Measurements from ENCODE around the gene PTPRG.

PTPRG gene

DNA sequence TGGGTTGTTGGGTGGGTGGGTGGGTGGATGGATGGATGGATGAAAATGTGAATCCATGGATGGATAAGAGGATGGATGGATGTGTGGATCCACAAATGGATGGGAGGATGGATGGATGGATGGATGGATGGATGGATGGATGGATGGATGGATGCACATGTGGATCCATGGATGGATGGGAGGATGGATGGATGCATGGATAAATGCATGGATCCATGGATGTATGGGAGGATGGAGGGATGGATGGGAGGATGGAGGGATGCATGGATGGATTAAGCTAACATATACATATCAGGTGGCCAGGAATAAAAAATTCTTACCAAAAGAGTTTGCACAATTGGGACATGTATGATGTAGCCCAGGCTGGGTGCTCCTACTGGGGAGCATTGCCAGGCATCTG, 616.7 kb downstream of the PTPRG start:
- no peak for DNase-seq

GRCh38 chr3:62178739-62179600, 617.6 kb downstream of the PTPRG start:
- no peak for DNase-seq

DNA sequence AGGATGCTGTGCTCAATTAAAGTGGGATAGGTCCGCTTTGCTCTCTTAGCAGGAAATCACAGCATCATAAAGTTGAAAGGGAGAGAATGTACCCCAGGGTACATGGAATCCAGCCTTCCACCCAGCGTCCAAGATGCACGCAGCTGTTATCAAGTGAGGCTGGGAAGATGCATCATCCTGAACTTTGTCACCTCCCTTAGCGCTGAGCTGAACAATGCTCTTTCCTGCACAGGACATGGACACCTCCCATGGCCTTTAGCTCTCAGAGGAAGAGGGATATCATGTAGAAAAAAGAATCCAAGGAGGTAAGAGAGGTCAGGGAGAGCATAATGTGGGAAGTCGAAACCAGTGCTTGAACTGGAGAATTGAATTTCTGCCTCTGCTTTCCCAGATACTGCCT, 619.1 kb downstream of the PTPRG start:
- DNase-seq = no peak

GRCh38 chr3:62183087-62183486, 621.7 kb downstream of the PTPRG start:
- no peak for DNase-seq

- DNase-seq = no peak
Observed at GRCh38 chr3:62183969-62184368, 622.6 kb downstream of the PTPRG start.

GRCh38 chr3:62184559-62184958, 623.2 kb downstream of the PTPRG start:
- no peak for DNase-seq

DNA sequence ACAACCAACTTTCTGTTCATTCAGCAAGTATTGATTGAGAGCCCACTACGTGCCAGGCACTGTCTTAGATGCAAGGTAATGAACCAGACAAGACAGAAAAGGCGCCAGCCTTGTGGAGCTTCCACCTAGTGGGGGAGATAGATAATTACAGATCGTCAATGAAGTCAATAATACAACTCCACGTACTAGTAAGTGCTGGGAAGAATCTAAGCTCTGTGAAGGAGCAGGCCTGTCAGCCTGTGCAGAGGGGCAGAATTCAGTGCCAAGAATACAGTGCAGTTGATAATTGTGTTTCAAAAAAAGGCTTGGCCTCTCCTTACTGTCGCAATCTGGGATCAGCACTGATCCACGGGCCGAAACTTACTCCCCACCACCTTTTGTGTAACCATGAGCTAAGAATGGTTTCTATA, 625.7 kb downstream of the PTPRG start:
- no peak for DNase-seq

DNA sequence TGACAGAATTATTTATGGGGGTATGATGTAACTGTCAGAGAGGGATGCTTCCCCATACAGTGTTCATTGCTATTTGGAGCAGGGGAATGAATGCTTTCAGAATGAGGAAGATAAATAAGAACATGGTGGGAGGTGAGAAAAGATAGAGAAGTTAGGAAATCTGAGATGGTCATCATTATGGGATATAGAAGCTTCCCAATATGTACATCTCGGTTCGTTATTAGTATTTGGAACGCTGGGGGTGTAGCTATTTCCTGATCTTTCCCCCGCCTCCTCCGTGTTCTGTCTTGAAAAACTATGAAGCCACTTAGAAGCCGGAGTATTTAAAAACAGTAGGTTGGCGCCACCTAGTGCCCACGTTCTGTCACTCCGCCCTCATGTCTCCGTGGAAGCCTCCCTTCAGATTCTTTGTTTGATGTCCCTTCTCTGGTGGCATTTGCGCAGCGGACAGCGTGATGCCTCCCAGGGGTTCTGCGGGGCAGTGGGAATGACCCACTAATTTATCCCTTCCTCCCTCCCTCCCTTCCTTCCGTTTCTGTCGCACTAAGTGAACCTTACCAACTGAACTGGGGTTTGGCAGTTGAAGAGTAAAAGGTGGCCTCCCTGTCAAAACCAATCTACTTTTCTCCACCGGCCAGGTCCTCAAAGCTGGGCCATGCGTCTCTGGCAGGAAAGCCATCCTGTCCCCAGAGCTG, 627.5 kb downstream of the PTPRG start:
- peak; percentile 60 for DNase-seq

DNA sequence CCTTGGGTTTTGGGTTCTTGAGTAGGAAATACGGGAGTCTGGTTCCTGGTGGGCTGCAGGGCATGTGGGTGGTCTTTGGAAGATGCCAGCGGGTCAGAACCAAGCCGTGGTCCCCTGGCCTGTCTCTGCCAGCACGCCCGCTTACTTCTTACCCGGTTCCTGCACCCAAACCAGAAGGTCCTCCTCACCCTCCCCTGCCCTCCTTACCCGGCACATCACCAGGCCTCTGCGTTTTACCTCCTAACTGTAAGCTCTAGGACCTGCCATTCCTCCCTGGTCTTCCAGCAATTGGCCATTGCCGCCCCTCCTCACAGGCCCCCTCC, 628.0 kb downstream of the PTPRG start:
- no peak for DNase-seq

- no peak for DNase-seq
Observed at GRCh38 chr3:62192891-62193290, 631.5 kb downstream of the PTPRG start.

- DNase-seq = no peak
Observed at GRCh38 chr3:62193586-62194345, 632.4 kb downstream of the PTPRG start.

DNA sequence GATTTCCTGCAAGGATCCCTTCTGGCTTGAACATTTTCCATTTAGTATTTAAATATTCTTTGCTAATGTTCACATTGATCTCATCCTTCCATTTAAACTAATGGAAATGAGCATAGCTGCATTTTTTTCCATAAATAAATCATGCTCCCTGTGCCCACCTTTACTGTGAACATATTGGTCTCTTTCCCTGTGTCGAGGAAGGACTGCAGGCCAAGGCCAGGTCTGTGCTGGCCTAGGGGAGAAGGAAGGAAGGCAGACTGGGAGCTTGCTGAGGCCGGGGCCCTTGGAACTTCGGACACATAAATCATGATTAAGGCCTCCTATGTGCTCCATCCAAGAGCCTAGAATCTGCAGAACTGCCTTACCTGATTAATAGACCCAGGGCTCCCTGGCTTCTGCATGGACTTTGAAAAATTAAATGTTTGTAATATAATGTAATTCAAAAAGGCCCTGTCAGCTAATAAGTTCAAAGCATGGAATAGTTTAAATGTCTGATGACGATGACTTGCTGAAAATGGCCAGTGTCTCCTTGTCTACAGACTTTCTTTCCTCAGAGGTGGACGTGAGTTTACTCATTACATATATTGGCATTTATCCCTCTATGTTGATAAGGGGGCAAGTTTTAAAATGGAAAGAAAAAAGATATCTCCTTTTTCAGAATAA, 636.1 kb downstream of the PTPRG start:
- no peak for DNase-seq

GRCh38 chr3:62199126-62199525, 637.8 kb downstream of the PTPRG start:
- DNase-seq = no peak

DNA sequence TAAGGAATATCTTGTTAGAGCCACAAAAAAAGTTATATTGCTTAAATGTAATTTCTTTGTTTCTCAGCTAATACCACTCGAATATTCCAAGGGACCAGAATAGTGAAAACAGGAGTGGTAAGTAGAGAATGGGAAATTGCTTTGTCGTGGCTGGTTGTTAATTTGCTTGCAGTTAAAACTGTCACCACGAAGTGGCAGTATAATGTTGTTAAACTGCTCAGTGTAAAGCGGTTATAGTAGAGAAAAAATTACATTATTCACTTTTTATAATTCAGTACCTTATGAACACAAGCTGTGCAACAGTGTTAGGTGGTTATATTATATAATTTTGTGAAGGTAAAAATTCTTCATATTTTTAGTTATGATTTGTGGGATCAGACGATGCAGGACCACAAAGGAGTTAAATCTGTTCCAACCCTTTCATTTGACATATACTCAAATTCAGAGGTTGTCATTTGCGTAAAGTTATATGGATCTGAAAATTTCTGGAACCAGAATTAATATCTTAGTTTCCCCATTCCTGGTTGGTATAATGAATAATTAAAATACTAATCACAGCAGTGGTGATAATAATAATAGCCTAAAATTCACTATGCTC, 640.2 kb downstream of the PTPRG start:
- no peak for DNase-seq

GRCh38 chr3:62203152-62203551, 641.8 kb downstream of the PTPRG start:
- no peak for DNase-seq

DNA sequence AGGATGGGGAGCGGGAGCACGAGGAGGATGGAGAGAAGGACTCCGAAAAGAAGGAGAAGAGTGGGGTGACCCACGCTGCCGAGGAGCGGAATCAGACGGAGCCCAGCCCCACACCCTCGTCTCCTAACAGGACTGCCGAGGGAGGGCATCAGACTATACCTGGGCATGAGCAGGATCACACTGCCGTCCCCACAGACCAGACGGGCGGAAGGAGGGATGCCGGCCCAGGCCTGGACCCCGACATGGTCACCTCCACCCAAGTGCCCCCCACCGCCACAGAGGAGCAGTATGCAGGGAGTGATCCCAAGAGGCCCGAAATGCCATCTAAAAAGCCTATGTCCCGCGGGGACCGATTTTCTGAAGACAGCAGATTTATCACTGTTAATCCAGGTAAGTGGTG, 642.2 kb downstream of the PTPRG start:
- no peak for DNase-seq

DNA sequence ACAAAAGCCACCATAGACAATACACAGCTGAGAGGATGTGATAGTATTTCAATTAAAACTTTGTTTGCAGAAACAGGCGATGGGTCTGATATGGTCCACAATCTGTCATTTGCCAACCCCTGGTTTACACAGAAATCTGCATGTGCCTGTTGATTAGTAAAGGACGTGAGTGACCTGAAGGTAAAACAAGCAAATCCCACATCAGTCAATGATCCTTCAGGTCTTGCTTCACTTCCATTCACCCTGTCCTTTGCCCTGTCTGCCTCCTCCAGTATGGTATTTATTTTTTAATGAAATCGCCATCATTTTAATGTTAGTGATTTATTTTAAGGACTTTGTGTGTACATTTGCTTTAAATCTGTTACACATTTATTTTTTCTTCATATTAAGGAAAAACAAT, 645.8 kb downstream of the PTPRG start:
- DNase-seq = no peak

DNA sequence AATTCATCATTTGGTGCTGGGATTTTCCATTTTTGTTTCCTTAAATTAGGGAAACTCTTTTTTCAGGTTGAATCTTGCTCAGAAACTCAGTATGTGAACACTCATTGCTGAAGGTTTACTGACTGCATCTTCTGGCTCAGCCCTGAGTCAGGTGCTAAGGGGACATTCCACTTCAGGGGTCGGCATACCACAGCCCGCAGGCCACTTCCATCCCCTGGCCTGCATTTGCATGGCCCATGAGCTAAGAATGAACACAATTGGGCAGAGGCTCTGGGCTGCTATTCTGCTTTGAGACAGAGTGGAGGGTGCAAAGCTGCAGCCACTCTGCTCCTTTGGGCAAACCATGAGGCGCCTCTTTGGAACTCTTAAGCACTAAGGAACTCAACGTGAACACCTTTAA, 647.0 kb downstream of the PTPRG start:
- DNase-seq = no peak

GRCh38 chr3:62209101-62209500, 647.7 kb downstream of the PTPRG start:
- DNase-seq = no peak

DNA sequence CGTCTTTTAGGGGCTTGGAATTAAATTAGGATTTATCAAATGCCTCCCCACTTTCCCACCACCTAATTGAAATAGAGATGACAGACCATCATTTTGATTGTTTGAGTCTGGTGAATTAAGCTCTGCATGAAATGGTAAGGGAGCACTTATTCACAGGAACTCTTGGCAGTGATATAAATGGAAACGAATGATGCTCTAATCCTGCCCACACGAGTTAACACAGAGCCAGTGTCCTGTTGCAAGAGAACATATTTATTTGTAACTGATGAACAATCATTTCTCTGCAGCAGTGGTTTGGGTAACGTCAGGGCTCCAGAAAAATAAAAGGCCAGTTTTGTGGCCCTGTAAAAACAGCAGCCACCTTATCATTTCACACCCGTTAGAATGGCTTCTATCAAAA, 648.6 kb downstream of the PTPRG start:
- DNase-seq = no peak

DNA sequence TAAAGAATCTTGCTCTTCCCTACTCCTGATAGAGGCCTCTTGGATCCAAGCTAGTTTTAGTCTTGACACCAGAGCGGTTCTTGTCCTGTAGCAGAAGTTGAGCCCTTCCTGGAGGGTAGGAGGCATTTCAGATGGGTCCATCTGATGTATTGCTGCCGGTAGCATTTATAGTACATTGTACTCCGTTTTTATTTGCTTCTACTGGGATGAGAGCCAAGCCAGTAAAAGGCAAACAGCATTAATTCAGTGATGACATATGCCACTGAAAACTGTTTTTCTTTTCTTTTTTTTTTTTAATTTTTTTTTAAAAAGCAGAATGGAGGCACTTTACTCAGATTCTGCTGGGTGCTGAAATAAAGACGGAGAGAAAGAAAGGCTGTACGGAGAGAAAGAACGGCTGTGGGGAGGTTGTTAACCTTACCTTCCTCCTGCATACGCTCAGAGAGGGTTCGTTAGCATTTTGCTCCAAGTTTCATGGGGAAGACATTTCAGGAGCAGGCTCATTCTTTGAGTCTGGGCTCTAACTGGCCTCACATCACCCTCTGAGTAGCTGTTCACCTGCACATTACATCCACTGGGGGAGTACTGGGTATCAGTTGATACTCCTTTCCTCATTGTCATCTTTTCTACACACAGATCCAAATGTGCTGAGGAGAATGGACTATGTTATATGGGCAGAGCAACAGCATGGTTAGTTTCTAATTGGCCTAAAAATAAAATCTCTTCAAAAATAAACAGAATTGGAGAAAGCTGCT, 650.5 kb downstream of the PTPRG start:
- DNase-seq = no peak

DNA sequence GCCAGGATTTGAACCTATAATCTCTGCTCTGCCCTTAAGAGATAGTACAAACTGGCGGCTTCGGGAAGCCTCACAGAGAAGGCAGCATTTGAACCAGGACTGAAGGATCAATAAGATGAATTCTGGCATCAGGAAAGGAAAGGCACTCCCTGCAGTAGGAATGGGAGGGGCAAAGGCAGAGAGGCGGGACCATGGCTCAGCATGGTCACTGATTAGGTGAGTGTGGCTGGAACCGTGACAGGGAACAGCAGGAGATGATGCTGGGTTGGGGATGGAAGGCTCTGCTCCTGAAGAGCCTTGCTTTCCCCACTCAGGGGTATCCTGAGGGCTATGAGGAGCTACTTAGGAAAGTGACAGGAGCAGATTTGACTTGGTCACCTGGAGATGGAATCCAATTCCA, 653.5 kb downstream of the PTPRG start:
- DNase-seq = no peak

Measured in activated naive CD4-positive, alpha-beta T cell treated with Interleukin-2 at 50 U/mL for 16 hours (primary cell).